IPS DF 19.7 (cell line): Measurements from ENCODE around the gene FBLN2.
A peak's percentile ranks its signal among the peaks of the same experiment; 100 is the strongest.
"Not testable (repeated sequence)": the region's sequence is repeated elsewhere in the genome, so short reads cannot be mapped to it uniquely, and the experiment has no call there.

ENCODE experiments used
- DNase-seq: peaks from one replicate; pipeline ENCODE4 v3.0.0-alpha.2; 2013; ENCODE audit warnings: low read depth, low spot score

FBLN2 gene

DNA sequence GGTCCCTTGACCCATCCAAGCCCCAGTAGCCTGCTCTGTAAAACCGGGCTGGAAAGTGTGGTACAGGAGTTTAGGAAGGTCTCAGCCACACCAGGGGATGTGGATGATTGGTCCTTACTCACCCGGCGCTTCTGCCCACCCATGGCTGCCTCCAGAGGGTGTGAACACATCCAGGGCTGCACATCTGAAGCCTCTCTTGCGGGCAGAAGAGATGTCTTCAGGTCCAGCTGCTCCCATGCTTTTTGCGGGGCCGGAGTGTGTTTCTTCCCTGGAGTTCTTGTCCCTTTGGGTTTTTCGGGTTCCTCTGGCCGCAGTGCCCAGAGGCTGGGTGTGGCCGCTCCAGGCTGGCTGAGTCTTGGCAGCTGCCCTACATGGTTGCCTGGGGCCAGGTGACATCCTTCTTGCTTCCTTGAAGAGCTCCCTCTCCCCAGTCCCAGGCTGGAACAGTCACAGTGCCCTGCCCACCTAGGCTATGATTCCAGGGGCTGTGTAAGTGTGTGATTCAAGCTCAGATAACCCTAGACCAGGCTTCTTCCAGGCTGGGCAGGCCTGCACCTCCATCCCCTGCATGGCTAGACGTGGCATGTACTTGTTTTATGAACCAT, 34.9 kb upstream of the FBLN2 start:
- DNase-seq, result no peak

DNA sequence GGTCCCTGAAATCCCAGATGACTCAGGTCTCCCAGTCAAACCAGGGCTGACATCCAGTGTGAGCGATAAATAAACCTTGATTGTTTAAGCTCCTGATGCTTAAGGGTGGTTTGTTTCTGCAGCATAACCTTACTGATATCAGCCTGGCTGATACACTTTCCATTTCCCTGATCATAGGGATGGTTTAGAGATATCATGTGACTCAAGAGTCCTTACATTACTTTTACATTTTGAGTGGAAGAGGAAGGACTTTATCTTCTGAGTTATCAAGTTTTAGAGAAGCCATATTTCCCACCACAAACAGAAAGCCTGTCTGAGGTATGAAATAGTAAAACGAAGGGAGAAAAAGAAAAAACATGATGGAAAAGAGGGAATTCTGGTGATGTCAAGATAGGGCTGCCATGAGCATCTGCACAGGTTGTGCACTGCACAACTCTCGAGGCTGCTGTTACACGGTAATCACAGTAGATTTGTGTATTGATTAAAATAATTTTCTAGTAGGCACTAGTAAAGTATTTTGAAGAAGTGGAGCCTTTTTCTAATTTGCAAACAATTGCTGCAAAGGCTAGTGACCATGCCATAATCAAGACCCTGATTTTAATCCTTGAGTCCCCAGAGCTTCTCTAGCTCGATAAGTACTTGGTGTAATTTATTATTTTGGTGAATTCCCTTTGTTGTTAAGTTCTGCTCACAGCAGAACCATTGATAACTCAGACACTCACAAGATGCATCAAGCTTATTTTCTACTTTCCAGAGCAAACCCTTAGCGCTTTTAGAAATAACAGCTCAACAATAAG, 34.1 kb upstream of the FBLN2 start:
- DNase-seq, result no peak

DNA sequence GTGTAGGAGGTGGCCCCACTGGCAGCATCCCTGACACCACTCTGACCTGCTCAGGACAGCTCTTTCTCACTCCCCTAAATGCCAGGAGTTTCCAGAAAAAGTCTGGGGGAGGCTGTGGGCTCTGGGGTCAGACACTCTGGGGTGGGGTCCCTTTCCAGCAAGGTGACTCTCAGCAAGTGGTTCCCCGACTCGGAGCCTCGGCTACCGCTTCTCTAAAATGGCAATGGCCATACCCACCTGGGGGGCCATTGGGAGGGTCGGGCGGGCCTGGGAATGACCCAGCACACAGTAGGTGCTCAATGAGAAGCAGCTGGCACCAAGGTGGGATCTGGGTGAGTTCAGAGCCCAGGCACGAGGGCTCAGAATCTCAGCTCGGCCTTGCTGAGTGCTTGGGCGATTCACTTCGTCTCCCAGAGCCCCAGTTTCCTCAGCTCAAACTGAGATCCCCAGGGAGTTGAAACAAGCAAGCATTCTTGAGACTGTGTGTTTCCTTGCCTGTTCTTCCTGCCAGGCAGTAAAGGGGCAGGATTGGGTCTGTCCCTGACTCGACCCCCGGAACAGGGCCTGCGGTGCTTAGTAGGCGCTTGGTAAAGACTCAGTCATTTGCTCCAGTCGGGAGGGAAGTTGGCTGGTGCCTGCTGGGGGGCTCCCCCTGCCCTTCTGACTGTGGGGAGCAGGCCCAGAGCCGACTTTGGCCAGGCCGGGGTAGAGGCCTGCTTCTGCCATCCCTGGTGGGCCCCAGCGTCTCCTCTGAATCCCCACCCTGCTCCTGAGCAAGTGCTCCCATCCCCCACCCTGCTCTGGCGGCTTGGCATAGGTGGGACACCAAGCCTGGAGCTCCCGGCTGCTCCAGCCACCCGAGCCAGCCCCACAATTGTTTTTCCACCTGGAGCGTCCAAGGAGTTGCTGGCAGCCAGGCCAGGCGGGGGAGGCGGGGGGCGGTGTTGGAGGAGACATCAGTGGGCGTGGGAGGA, 32.9 kb upstream of the FBLN2 start:
- DNase-seq, result no peak

DNA sequence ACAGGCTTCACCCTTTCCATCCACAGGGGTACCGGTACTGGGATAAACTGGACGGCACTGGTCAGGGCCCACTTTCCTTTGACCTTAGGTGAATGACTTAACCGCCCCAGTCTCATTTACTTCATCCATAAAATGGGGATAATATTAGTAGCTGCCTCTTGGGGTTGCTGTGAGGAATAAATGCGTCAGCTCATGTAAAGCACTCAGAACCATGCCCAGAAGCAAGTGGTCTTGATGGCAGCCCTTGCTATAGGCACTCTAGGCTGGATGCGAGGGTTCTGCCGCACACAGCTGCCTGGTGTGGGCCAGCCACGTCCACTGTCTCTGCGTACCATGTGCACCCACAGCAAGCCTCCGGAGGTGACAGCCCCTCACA, 32.2 kb upstream of the FBLN2 start:
- no peak for DNase-seq

DNA sequence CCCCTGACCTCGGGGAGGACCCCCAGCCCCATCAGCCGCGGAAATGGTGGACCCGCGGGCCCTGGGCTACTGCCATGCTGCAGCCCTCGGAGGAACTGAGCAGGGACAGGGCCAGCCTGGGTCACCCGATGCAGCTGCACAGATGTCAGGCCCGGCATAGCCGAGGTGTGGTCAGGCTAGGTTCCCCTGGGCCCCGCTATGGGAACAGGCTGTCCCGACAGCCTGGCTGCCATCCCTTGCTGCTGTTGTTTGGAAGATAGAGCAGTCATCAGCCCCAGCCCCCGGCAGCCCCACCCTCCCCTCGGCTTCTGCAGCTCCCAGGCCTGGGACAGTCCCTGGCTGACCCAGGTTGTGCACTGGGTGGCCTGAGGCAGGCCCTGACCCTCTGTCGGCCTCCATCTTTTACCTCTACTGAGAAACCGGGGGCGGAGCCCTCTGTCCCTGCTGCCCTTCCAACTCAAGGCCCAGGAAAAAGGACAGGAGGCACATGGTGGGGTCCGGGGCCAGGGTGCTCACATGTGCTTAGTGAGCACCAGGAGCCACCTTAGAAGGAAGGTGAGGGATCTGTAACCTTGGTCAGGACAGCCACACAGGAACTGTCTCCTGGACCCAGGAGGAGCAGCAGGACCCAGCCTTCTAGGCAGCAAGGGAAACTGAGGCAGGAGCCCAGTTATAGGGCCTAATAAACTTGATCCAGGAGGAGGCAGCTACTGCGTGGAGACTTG, 31.5 kb upstream of the FBLN2 start:
- no peak for DNase-seq

DNA sequence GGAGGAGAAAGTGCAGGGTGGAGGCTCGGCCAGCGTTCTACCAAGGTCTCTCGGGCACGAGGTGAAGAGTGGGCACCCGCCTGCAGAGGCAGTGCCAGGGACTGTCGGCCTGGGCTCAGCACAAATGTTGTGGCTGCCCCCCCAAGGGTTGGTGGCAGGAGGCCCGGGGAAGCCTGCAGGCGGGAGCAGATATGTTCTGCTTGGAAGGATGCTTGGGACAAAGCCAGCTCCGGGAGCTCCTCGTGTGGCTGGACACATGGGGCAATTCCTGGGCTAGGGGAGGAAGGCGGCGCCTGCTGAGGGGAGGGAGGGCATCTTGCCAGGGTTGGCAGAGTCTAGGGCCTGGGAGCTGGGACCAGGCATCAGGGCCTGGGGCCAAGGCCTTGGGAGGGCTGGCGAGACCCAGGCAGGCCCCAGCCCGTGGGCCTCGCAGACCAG, 30.4 kb upstream of the FBLN2 start:
- no peak for DNase-seq

DNA sequence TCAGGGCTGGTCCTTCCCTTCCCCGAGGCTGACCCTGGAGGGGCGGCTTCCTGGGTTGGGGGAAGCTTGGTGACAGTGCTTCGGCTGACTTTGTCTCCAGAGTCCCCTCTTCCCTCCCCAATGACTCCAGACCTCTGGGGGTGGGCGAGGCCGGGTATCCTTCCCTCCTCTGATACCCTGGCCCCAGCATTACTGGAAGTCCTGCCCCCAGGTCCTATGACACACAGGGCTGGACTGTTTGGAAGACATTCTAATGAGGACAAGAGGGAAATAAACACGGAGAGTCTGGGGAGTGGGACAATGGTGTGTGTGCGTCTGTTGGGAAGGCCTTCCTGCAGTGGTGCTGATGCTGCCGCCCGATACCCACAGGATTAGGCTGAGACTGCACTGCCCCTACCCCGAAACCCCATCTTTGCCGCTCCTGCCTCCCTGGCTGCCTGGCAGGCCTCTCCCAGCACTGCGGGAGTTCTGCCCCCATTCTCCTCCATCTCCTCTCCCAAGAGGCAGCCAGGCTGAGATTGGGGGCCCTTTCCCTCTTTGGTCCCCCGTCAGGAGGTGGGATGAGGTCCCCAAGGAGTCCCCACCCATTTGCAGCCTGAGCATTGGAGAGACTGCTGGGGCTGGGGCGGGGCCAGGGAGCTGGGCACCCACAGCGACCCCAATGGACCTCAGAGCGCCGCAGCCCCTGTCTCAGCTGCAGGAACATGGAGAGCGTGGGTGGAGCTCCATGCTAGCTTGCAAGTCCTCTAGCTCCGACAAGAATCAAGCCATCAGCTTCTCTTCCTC, 29.7 kb upstream of the FBLN2 start:
- DNase-seq, result no peak

DNA sequence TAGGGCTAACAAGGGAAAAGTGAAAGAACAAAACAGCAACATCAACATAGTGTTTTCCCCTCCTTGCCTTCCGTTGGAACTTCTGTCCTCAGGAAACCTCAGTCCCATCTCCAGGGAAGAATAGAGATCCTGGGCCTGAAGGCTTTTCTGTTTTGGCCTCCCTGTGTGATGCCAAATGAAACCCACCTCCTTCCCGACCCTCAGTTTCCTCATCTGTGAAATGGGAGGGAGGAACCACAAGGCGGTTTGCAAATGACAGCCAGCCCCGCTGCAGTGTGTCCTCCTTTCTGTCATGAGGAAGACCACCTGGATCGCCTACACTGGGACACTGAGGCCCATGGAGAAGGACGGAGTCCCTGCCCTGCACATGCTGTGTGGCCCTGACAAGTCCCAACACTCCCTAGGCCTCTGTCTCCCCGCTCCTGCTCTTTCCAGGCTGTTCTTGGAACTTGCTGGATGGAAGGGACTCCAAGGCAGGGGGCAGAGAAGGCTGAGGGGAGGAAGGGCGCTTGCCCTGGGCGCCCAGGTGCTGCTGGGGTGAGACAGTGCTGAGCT, 28.5 kb upstream of the FBLN2 start:
- no peak for DNase-seq

DNA sequence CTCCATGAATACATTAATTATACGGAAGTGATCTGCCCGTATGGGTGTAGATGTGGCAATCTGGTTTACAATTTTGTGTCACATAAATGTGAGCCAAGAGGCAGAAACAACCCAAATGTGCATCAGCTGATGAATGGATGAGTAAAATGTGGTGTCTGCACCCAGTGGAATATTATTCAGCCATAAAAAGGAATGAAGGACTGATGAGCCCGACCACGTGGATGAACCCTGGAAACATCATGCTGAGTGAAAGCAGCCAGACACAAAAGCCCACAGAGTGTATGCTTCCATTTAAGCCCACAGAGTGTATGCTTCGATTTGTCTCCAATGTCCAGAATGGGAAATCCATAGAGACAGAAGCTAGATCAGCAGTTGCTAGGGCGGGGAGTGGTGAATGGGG, 27.6 kb upstream of the FBLN2 start:
- DNase-seq, result no peak

DNA sequence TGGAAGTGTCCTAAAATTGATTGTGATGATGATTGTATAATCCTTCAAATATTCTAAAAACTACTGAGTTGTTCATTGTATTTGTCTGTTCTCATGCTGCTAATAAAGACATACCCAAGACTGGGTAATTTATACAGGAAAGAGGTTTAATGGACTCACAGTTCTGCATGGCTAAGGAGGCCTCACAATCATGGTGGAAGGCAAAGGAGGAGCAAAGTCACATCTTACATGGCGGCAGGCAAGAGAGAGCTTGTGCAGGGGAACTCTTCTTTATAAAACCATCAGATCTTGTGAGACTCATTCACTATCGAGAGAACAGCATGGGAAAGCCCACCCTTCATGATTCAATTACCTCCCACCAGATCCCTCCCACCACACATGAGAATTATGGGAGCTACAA, 27.2 kb upstream of the FBLN2 start:
- not testable (repeated sequence) for DNase-seq

DNA sequence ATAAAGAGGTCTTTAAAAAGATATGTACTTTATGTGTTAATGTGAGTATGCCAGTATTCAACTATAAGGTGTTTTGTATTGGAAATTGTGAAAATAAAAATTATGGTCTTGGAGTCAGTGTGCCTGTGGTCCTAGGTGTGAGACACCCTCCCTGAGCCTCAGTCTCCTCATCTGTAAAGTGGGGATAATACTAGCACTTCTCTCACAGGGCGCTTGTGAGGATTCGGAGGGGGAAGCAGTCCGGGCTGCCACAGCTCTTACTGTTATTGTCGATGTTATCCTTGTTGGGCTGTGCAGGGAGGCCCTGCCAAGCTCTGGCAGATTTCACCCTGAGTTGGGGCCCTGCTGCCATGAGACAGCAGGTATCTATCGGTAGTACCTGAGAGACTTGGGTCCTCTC, 26.7 kb upstream of the FBLN2 start:
- no peak for DNase-seq

DNA sequence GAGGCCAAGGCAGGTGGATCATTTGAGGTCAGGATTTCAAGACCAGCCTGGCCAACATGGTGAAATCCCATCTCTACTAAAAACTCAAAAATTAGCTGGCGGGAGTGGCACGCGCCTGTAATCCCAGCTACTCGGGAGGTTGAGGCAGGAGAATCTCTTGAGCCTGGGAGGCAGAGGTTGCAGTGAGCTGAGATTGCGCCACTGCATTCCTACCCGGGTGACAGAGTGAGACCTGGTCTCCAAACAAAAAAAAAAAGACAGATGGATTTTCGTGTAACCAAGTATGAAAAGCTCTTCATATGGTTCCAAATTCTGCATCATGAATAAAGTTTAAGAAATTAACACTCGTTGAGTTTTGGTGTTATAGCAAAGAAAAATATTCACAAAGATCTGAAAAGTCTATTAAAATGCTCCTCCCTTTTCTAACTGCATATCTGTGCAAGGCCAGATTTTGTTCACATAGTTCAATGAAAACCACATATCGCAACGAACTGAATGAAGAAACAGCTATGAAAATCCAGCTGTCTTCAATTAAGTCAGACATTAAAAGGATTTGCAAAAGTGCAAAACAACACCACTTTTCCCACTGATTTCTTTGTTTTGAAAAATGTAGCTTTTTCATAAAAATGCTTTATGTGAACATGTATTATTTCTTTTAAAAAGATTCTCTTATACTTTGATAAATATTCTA, 23.8 kb upstream of the FBLN2 start:
- DNase-seq, result no peak

DNA sequence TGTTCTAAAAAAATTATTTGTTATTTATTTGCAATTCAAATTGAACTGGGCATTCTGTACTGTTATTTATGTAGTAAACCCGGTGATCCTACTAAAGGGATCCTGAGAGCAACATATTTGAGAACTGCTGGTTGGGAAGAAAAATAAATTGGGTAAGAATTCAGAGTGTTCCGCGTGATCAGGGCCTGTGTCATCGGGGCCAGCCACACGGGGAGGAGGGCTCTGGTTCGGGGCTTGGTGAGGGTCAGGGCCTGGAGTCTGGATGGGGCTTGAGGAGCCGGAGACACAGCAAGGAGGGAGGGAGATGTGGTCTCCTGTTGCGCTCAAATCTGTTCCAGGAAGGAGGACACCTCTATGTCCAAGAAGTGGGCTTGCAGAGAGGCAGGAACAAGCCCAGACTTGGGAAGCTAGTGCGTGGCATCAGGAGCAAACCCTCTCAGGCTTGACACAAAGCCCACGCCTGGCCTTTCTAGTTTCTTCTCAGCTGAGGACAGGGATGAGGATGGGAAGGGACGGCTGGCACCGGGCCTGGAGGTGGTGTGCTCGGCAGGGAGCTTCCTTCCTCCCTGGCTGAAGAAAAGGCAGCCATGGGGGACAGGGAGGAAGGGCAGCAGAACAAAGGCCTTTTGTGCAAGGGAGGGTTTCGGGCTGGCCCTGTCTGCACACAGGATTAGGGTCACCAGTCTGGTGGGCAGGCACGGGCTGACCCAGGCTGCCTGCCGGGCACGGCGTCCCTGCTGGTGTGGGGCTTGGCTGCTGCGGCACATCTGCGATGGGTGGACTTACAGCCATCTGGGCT, 22.9 kb upstream of the FBLN2 start:
- DNase-seq, result no peak

DNA sequence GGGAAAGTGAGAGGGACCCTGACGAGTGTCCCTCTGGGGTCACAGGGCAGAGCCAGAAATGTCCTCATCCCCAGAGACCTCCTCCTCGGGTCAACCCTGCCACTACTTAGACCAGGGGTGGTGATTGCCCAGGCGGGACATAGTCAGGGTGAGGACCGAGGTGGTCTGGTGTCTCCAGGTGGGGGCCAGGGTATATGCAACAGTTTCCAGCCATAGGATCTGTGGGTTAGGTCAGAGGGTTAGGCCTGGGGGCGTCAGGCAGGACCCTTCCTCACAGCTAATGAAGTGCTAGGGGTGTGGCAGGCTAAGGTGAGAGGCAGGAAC, 22.3 kb upstream of the FBLN2 start:
- DNase-seq, result no peak

DNA sequence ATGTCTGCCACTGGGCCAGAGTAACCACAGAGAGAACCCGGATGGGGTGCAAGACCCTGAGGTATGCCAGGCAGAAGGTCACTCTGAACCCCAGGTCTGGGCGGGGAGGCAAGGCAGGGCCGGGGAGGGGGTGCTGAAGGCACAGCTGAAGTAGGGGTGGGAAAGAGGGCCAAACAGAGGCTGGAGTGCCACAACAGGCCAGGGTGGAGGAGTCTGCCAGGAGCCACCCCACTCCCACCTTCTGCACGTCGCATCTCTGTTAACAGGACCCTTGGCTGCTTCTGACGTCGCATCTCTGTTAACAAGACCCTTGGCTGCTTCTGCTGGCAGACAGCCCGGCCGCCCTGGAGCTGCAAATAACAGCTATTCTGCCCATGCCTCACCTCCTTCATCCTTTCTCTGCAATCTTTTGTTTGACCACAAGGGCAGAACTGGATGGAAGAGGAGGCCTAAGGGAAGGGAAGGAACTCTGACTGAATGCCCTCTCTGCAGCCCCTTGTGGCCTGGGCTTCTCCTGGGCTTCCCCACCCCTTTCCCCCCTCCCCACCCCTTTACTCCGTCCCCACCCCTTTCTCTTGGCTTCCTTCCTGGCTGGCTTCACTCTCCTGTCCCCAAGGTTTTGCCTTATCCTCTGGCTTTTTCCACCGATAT, 20.6 kb upstream of the FBLN2 start:
- peak; percentile 77 for DNase-seq

DNA sequence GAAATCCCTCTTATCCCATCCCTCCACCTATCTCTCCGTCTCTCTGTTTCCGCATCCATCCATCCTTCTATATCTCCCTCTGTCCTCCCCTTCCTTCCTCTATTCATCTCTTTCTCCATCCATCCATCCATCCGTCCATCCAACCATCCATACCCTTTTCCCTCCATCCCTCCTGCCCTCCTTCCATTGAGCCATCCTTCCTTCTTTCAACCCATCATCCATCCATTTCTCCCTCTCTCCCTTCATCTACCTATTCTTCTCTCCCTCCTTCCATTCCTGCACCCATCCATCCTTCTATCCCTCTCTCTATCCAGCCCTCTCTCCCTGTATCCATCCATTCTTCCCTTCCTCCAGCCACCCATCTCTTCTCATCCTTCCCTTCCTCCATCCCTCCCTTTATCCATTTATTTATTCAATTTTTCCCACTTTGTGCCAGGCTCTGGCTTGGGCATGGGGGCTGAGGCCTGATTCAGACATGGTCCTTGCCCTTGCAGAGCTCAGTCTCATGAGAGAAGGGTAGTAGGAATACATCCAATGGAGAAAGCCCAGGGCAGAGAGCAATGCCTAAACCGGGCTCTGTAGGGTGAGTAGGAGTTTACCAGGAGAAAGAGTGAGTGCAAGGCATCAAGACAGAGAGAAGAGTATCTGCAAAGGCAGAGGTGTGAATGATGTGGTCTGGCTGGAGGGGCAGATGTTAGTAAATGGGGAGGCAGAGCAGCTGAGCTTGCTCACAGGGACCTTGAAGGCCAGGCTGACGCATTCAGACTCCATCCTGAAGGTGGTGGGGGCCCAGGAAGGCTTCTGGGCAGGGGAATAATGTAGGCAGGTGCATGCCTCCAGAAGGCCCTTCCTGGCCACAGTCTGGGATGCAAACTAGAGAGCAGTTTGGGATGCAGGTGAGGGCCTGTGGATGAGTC, 19.5 kb upstream of the FBLN2 start:
- no peak for DNase-seq

DNA sequence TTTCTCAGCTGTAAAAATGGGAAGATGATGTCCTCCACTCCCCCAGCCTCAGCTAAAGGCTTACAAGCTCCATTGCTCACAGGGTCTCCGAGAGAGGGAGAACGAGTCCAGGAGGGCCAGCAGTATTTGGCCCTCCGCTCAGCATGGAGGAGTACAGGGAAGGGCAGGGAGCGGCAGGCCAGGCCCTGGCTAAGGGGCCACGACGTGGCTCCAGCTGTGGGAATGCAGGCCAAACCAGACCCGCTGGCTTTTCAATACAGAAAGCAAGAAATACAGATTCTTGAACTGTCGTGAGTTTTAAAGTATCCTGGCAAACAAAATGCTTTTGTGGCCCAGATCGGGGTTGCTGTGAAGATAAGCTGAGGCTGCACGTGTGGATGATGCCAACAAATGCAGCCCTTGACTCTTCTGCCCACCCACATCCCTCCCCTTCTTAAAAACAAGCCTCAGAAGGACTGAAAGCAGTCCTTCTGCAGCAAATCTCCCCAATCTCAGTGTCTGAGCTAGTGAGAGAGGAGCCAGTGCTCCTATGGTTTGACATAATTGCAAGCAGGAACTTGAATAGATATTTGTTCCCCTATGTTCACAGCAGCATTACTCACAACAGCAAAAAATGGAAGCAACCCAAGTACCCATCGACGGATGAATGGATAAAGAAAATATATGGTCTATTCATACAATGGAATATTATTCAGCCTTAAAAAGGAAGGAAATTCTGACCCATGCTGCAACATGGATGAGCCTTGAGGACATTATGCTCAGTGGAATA, 18.5 kb upstream of the FBLN2 start:
- no peak for DNase-seq
